Subcutaneous abdominal adipose tissue (tissue), 5 donors: Measurements from ENCODE around the gene MGARP.

Source experiments
- H3K27ac ChIP-seq: one replicate; pipeline ENCODE4 v1.7.0; 2013; ENCODE audit warnings: low read depth, mild to moderate bottlenecking, inconsistent platforms, low read length, moderate library complexity
- H3K27me3 ChIP-seq, 5 donors: one replicate each; pipeline ENCODE4 v1.7.0; 2013; ENCODE audit warnings: low read length in 5 of 5, inconsistent platforms in 1 of 5; ENCODE audit not compliant: control insufficient read depth in 5 of 5, insufficient read depth in 4 of 5
- H3K36me3 ChIP-seq, 5 donors: one replicate each; pipeline ENCODE4 v1.7.0; 2013; ENCODE audit warnings: low read length in 5 of 5; ENCODE audit not compliant: control insufficient read depth in 5 of 5, insufficient read depth in 5 of 5
- H3K4me1 ChIP-seq, 5 donors: one replicate each; pipeline ENCODE4 v1.7.0; 2013; ENCODE audit warnings: low read length in 5 of 5, mild to moderate bottlenecking in 3 of 5, moderate library complexity in 1 of 5; ENCODE audit not compliant: control insufficient read depth in 5 of 5, insufficient read depth in 5 of 5
- H3K4me3 ChIP-seq, 5 donors: one replicate each; pipeline ENCODE4 v1.7.0; 2013; ENCODE audit warnings: low read length in 5 of 5, low read depth in 1 of 5
- H3K9ac ChIP-seq, 5 donors: one replicate each; pipeline ENCODE4 v1.7.0; 2013; ENCODE audit warnings: low read length in 5 of 5, mild to moderate bottlenecking in 4 of 5, moderate library complexity in 3 of 5
- H3K9me3 ChIP-seq, 5 donors: one replicate each; pipeline ENCODE4 v1.7.0; 2013; ENCODE audit warnings: low read length in 5 of 5; ENCODE audit not compliant: control insufficient read depth in 5 of 5
- donor health status: healthy.
- donor health status: healthy.
- donor health status: healthy.
- donor health status: healthy.
- donor health status: healthy.

Gene MGARP

GRCh38 chr4:139229534-139230039 is 50.4 kb downstream of the MGARP start:
- Histone ChIP-seq H3K27me3 (no peaks in the 10 kb centered on the region), H3K9me3 (no peaks in the 10 kb centered on the region), H3K4me3 (no peak overlapping the region), H3K36me3 (no peaks in the 10 kb centered on the region), H3K9ac (no peak overlapping the region), H3K27ac (no peak overlapping the region), H3K4me1 (no peaks in the 10 kb centered on the region)

GRCh38 chr4:139227729-139228404 is 52.2 kb downstream of the MGARP start:
- no peak overlapping the region for H3K4me3 ChIP-seq
- H3K27me3 ChIP-seq, result no peaks in the 10 kb centered on the region
- H3K9ac ChIP-seq, result no peak overlapping the region
- H3K36me3 ChIP-seq, result no peaks in the 10 kb centered on the region
- H3K27ac ChIP-seq, result no peak overlapping the region
- H3K4me1 ChIP-seq, result no peaks in the 10 kb centered on the region
- no peaks in the 10 kb centered on the region for H3K9me3 ChIP-seq

DNA sequence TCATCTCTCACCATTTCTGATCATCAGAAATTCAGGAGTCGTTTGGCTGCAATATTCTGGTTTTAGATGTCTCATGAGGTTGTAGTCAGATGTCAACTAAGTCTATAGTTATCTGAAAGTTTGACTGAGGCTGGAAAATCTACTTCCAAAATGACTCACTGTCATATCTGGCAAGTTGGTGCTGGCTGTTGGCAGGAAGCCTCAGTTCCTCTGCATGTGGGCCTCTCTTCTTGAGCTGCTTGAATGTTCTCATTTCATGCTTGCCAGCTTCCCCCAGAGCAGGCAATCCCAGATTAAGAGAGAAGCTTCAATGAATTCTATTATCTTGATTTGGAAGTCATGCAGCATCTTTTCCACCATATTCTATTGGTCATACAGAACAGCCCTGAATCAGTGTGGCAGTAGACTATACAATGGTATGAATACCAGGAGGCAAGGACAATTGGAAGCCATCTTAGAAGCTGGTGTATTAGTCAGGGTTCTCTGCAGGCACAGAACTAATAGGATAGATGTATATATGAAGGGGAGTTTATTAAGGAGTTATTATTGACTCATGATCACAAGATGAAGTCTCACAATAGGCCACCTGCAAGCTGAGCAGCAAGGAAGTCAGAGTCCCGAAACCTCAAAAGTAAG is 56.2 kb downstream of the MGARP start:
- Histone ChIP-seq H3K36me3 (no peaks in the 10 kb centered on the region), H3K9ac (no peak overlapping the region), H3K27me3 (no peaks in the 10 kb centered on the region), H3K4me1 (peaks cover 0 to 5% (median 0%) of the 10 kb centered on the region in 5 donors), H3K27ac (no peak overlapping the region), H3K4me3 (no peak overlapping the region), H3K9me3 (no peaks in the 10 kb centered on the region)

GRCh38 chr4:139222215-139222614 is 57.8 kb downstream of the MGARP start:
- Histone ChIP-seq H3K4me1 (peaks cover 0 to 5% (median 0%) of the 10 kb centered on the region in 5 donors), H3K27me3 (no peaks in the 10 kb centered on the region), H3K27ac (no peak overlapping the region), H3K9me3 (no peaks in the 10 kb centered on the region), H3K4me3 (no peak overlapping the region), H3K9ac (no peak overlapping the region), H3K36me3 (no peaks in the 10 kb centered on the region)

DNA sequence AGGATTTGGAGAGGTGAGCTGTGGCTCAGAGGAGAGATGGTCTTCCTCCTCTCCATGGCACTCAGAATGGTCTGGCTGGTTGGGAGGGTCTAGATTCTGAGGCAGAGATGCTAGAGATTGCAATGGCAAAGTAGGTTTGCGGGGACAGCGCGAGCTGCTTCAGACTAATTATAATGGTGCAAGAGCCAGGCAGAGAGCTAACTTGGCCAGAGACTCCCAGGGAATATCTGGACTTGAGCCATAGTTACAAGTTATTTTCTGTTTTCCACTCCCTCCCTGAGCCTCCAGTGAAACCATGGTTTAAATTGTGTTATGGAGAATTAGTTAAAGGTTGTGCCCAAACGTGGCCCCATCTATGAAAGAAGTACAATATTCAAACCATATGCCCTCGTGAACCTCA is 58.3 kb downstream of the MGARP start:
- Histone ChIP-seq H3K4me1 (peaks cover 0 to 5% (median 0%) of the 10 kb centered on the region in 5 donors), H3K9me3 (no peaks in the 10 kb centered on the region), H3K9ac (no peak overlapping the region), H3K36me3 (no peaks in the 10 kb centered on the region), H3K4me3 (no peak overlapping the region), H3K27me3 (no peaks in the 10 kb centered on the region), H3K27ac (no peak overlapping the region)

DNA sequence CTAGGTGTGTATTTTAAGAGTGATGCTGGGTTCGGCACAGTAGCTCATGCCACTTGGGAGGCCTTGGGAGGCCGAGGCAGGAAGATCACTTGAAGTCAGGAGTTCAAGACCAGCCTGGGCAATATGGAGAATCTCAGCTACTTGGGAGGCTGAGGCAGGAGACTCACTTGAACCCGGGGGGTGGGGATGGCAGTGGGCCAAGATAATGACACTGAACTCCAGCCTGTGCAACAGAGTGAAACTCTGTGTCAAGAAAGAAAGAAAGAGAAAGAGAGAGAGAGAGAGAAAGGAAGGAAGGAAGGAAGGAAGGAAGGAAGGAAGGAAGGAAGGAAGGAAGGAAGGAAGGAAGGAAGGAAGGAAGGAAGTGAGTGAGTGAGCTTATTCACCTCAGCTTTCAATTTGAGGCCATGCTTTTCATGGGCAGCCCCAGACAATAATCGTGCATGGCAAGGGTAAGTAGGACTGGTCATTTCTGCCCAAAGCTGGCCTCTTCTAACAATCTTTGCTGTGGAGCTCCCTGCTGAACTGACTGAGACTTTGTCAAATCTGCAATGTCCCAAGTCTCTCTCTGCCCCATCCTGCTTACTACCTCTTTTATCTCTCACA is 60.5 kb downstream of the MGARP start:
- Histone ChIP-seq H3K27me3 (no peaks in the 10 kb centered on the region), H3K4me3 (no peak overlapping the region), H3K9me3 (no peaks in the 10 kb centered on the region), H3K9ac (no peak overlapping the region), H3K27ac (no peak overlapping the region), H3K4me1 (peaks cover 0 to 5% (median 0%) of the 10 kb centered on the region in 5 donors), H3K36me3 (no peaks in the 10 kb centered on the region)
